GM19193 (cell line): Measurements from ENCODE around the gene UACA.

Experiments
- POLR2A ChIP-seq: IDR thresholded peaks from 4 replicates; pipeline ENCODE4 v1.6.1; 2011; ENCODE audit not compliant: insufficient read depth, insufficient read length; ENCODE audit errors: extremely low read depth

UACA gene

GRCh38 chr15:70690021-70690420 is 73.3 kb downstream of the UACA start:
- no peak for TF ChIP-seq POLR2A

GRCh38 chr15:70687482-70687881 is 75.9 kb downstream of the UACA start:
- TF ChIP-seq POLR2A: no peak

- TF ChIP-seq POLR2A: no peak
These were observed 82.5 kb downstream of the UACA start for GRCh38 chr15:70680817-70681216.

DNA sequence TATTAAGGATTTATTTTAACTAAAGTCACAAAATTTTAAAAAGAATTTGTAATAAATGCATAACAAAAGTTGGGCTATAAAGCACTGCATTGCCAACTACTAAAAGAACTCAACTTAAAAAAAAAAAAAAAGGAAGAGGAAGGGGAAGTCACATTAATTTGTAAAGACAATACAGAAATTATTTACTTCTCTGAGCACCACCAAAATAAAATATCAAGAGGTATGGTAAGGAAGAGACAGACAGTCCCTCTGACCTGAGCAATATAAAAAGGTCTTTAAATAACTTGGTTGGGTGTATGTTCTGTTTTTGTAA is 83.5 kb downstream of the UACA start:
- TF ChIP-seq POLR2A: no peak

DNA sequence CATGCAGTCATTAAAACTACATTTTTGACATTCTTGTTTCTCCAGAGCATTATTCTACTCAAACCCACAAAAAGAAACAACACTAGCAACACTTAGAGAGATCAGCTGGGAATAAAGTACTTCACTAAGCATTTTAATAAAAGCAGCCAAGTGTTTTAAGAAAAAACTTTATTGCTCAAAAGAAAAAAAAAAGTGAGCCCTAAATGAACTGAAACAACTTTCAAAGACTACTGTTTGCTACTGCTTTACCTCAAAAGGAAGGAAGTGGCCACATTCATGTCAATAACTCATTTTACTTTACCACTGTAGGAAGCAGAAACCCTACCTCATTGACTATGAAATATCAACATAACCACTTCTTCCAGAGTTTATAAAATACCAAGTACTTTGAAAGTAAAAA is 91.3 kb downstream of the UACA start:
- TF ChIP-seq POLR2A: no peak

DNA sequence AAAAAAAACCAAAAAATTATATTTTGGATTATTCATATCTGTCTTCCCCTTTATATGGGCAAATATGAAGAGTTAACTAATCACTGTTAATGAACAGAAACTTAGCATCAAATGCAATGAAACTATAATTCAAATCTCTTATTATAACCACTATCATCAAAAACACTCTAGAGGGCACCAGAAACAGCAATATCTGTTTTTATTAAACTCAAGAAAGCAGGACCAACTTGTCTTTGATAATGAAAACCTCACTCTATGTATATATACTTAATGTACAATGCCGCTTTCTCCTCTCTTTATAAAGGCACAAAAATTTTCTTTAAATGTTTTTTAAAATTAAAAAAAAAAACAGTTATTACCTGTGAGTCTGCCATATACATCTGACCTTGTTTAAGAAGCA is 92.7 kb downstream of the UACA start:
- no peak for TF ChIP-seq POLR2A

GRCh38 chr15:70669966-70670658 is 93.2 kb downstream of the UACA start:
- no peak for TF ChIP-seq POLR2A

GRCh38 chr15:70669006-70669602 is 94.3 kb downstream of the UACA start:
- no peak for TF ChIP-seq POLR2A

DNA sequence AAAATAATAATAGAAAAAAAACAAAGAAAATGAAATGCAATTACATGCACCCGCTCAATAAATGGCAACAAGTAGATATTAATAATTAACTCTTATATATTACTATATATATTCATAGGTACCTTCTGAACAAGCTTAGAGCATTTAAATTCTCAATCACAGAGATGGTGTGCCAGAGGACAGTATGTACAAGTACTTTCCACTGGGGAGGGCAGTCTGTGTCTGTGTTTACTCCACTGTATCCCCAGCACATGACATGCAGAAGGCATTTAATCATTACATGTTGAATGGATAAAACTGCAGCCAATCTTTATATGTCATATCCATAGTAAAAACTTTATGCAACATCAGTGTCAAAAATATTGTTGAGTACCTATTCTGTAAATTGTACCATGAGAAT is 97.8 kb downstream of the UACA start:
- no peak for TF ChIP-seq POLR2A

DNA sequence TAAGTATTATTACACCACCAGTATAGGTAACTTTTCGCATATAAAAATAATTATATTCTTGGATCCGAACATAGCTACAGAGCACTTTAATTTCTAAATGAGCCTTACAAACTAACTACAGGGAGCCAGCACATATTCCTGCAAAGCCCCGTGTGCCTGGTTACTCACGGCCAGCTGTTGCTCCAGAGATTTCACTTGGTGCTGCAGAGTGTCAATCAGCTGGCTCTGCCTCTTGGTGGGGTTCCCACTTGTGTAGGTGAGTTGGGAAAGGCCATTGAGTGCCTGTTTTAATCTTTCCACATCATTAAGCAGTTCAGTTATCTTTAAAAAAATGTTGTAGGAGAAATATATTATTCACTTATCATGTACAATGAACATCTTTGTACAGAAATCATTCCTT is 98.9 kb downstream of the UACA start:
- no peak for TF ChIP-seq POLR2A

GRCh38 chr15:70659662-70660061 is 103.7 kb downstream of the UACA start:
- TF ChIP-seq POLR2A: no peak

DNA sequence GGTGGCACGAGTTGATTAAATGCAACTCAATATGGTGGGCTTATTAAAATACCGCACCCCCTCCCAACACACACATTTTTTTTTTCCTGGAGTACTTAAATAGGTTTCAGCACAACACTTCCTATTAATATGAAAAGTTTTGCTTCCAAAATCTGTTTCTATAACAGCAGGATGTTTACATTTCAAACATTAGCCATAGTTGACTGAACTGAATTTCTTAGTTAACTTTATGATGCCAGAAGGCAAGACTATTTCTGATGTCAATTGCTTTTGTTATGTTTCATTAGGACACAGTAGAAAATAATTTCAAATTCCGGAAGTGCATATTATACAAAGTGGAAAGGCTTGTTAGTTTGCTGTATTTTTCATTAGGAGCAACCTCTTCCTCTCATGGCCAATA is 104.7 kb downstream of the UACA start:
- no peak for TF ChIP-seq POLR2A

- TF ChIP-seq POLR2A: no peak
These were observed 109.9 kb downstream of the UACA start for GRCh38 chr15:70653426-70653825.

GRCh38 chr15:70652341-70652740 is 111.0 kb downstream of the UACA start:
- TF ChIP-seq POLR2A: no peak

DNA sequence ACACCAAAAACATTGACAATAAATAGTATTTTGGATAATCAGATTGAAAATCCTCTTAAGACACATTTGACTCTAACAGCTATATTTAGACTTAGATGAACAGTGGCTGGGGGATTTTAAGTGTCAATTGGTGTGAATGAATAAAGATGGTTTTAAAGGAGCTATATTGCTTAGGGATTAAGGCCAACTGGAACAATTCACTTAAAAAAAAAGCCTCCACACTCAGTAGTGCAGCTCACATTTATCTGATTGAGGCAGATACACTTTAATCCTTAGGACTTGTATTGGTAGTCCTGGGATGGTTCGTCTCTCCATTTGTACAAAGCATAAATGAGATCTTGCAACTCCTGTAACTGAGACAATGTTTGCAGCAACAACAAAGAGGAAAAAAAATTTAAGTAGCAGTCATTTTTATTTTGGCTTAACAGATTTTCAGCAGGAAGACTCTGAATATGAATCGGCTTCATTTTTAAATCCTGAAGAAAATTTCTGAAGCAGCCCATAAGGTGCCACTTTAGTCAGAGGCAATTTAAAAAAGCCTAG is 112.0 kb downstream of the UACA start:
- no peak for TF ChIP-seq POLR2A

- TF ChIP-seq POLR2A: no peak
These were observed 112.6 kb downstream of the UACA start for GRCh38 chr15:70650567-70651302.
